GM20431 (cell line): ENCODE results near the gene EVA1C.
"Not testable (repeated sequence)": the region's sequence is repeated elsewhere in the genome, so short reads cannot be mapped to it uniquely, and the experiment has no call there.

Source experiments
- in situ Hi-C: fragments of 300-500 bp; cut with MseI, MboI; formaldehyde crosslinking; loops from one replicate; pipeline ENCODE4 v1.15.0; 2020; ENCODE audit warnings: low sequenced_read_pairs; ENCODE audit not compliant: unreplicated experiment

The EVA1C gene

DNA sequence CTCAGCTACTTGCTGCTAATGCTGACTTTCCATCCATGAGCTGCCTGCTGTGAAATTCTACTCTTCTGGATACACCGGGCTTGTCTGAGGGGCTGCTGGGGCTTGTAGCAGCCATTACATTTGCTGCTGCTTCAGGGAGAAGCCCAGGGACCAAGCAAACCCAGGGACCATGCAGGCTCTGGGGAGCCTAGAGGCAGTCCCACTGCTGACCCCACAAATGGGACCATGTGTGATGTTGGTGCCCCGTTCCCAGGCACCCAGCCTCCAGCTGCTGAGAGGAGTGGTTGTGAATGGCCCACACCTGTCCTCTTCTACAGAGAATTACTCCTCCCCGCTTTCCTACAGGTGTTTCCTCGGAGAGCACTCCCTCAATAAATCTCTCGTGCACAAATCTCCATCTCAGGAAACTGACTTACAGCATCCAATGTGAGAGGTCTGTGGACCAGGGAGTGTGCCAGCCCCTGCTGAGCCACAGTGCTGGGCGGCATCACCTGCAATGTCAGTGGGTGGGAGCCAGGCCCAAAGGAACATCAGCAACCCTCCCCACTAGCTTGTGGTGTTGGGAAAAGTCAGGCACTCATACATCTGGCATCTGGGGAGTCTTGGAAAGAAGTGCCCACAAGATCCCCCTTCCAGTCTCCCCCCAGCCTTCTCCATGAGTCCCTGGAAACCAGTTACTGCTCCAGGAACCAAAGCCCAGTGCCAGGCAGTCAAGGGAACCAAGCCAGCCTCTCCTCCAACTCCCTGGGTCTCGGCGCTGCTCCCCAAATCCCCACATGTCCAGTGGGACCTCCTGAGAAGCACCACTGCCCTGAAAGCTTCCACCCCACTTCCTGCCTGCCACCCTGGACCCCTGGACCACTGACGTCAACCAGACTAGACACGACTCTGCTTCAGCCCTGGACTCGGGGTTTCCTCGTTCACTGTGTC lies 107.7 kb downstream of the EVA1C start:
- in situ Hi-C loops, result no loop called here

DNA sequence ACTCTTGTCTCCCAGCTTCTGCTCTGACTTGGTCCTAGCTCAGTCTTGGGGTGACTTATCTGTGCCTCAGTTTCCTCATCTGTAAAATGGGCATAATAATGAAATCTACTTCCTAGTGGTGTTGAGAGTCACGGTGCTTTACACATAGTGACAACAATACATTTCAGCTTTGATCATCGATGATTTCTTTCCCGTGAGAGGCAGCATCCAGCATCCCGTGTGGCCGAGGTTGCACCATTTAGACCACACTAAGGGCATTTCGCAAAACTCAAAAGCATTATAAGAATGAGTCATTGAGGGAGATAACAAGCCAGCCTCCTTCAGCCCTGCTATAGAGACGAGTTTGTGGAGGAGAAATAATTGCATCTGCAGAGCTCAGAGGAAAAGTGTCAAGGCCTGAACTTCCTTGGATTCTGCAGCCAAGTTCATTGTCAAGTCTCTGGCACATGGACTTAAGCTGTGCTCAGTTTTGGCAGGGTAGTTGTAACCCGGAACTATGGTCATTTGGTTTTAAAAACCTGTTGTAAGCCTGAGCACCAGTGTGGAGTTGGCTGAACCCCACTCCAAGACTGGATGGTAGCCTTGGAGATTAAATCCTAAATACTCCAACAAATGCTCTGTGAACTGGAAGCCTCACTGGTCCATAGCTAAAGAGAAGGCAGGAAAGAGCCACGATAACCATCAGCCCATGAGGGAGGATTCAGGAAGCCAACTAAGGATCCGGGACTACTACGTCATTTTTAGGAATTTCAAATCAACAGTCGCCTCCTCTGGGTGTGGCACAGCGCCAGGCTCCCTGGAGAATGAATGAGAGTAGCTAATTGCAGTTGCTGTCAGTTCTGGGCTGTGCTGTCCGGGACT lies 108.6 kb downstream of the EVA1C start:
- in situ Hi-C loops, result no loop called here

DNA sequence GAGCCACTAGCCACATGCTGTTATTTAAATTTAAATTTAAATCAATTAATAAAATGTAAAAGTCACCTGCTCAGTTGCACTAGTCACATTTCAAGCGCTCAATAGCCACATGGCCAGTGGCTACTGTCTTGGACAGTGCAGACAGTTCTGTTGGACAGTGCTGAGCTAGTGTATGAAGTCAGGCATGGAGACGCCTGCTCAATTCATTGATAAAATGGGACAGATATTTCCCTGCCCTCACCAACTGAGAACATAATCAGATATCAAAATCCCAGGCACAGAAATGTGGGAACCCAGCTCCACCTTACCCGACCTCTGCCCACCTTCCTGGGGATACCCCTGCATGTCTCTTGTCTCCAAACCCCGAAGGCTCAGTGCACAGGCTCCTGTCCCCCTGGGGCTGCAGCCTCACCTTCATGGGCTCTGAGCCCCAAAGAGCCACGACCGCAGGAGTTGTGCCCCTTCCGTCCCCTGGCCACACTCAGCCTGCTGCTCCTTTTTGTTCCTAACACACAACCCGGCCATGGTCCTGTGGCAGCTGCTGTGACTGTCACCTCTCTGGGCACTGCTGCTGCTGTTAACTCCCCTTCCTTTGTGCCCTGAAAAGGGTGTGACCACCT lies 109.3 kb downstream of the EVA1C start:
- in situ Hi-C loops, result no loop called here

DNA sequence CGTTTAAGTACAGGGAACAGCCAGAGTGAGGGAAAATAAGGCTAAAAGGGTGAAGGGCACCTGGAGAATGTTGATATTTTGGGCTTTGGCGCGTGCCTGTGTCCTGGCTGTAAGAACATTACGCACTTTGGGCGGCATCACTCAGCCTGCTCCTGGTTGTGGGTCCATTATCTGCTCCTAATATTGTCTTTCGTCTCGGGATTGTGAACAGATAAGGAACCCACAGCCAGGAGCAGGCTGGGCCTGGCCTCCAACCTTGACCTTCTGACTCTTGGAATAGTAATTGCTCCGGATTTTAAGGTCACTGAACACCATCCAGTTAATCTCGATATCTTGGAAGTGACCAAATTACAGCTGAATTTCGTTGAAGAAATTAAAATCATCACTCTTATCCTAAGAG lies 111.0 kb downstream of the EVA1C start:
- in situ Hi-C loops, result no loop called here

DNA sequence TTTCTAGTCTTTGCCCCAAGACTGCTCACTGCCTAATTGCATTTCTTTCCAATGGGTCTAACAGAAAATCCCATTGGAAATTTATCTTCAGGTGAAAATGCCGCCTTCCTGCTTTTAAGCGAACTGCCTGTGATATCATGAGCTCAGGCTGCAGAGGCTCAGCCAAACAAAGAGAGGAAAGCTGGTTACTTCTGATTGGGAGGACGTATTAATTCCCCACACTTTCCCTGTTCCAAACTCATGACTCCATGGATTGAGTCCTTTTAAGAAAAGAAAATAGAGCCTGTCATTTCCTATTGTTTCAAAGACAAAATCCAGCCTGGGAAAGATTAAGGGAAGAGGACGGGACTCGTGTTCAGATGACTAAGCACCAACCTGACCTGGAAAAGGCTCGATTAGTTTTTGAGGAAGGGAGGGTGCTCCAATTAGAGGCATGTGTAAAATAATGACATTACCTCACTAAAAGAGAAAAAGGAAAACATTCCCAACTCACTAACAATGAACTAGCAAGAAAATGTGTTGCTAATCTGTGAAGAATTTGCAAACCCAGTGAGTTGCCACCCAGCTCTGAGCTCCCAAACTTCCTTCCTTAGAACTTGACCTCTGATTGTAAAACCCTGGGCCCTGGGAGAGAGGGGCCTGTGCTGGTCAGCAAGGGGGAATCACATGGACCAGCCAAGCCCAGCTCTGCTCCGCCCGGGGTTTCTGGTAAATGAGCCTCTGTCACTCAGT lies 111.6 kb downstream of the EVA1C start:
- in situ Hi-C loops, result no loop called here

DNA sequence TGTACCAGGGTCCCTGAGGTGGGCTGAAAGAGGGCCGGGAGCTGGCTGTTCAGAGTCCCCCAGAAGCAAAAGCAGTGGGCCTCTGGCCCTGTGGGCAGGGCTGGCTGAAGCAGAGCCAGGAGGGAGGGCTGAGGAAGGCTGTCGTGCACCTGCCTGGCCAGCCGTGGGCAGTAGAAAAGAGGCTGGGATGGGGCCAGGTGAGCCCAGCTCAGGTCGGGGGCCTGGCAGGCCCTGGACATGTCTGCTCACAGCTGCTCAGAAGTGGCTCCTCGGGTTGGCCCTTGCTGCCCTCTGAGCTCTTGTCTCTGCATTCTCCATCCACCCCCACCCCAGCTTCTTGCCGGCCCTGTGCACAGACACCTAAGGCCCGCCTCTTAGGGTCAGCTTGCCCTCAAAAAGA lies 112.8 kb downstream of the EVA1C start:
- in situ Hi-C loops, result no loop called here

DNA sequence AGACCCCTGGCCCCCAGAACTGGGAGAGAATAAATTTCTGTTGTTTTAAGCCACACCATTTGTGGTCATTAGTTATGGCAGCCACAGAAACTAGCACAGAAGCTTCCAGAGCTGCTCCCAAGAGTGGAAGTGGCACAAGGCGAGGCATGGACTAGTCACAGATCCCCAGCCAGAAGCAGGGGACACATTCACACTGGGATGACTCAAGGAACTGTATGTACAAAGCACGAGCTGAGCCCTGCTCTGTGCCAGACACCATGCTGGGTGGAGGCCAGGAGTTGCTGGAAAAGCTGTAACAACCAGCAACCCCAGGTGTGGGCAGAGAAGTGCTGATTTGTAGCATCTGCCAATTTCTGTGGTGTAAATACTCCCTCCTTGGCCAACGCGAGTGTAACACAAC lies 117.2 kb downstream of the EVA1C start:
- in situ Hi-C loops, result no loop called here

DNA sequence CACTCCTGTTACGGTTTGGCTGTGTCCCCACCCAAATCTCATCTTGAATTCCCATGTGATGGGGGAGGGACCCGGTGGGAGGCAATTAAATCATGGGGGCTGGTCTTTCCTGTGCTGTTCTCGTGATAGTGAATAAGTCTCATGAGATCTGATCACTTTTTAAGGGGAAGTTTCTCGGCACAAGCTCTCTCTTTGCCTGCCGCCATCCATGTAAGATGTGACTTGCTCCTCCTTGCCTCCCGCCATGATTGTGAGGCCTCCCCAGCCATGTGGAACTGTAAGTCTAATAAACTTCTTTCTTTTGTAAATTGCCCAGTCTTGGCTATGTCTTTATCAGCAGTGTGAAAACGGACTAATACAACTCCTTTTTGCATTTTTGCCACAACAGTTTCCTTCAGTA lies 118.3 kb downstream of the EVA1C start:
- in situ Hi-C loops, result not testable (repeated sequence)

DNA sequence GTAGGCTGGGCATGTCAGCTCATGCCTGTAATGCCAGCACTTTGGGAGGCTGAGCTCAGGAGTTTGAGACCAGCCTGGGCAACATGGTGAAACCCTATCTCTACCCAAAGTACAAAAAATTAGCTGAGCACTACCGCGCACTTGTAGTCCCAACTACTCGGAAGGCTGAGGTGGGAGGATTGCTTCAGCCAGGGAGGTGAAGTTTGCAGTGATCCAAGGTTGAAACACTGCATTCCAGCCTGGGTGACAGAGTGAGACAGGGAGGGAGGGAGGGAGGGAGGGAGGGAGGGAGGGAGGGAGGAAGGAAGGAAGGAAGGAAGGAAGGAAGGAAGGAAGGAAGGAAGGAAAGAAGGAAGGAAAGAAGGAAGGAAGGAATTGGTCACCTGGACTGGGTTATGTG lies 119.1 kb downstream of the EVA1C start:
- in situ Hi-C loops, result not testable (repeated sequence)

DNA sequence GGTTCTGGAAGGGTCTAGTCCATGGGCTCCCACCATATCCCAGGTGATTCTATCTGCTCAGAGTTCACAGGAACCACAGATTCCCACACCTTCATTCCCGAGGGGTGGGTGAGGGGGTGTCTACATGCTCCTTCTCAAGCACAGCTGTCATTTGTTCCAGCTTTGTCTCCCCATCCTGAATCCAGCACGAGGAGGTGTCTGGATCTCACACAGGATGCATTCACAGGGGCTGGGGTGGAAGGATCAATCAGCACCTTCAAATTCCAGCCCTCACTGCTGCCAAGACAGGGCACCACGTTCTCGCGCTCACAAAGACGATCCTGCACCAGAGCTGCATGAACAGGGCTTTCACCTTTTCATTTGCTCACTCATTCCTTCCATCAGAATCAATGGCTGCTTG lies 120.1 kb downstream of the EVA1C start:
- in situ Hi-C loops, result no loop called here

DNA sequence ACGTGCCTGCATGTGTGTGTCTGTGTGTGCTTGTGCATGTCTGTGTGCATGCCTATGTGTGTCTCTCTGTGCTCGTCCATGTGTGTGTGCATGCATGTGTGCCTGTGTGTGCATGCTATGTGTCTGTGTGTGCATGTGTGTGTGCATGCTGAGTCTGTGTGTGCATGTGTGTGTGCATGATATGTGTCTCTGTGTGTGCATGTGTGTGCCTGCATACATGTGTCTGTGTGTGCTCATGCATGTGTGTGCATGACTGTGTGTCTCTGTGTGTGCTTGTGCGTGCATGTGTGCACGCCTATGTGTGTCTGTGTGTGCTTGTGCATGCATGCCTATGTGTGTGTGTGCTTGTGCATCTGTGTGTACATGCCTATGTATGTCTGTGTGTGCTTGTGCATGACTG lies 120.5 kb downstream of the EVA1C start:
- in situ Hi-C loops, result no loop called here

DNA sequence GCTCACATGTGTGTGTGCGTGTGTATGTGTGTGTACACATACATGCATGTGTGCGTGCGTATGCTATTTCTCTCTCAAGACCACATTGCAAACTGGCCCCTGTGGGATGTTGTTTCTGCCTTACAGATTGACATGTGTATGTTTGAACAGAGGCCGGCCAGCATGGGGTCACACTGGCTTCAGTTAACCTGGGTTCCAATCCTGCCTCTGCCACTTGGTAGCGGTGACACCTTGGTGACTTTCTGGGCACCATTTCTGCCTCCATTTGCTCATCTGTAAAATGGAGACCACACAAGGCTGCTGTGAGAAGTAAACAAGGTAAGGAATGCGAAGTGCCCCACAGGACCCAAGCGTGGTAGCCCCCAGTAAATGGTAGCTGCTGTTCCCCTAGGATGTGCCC lies 121.1 kb downstream of the EVA1C start:
- in situ Hi-C loops, result no loop called here

DNA sequence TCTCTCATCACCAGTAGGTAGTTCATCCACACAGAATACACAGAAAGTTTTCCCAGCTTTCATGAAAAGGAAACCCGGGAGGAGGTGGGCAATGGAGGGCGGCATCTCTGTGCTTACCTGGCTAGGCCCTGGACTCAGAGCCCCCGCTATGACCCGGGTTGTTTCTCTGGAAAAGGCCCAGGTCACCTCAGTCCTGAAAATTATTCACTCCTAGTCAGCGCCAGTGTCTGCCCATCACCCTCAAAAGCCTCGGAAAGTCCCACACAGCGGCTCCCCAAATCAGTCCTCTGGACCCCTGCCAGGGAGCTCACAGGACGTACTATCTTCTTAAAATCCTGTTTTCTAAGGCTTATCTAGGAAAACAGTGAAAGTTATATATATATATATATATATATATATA lies 121.6 kb downstream of the EVA1C start:
- in situ Hi-C loops, result no loop called here

DNA sequence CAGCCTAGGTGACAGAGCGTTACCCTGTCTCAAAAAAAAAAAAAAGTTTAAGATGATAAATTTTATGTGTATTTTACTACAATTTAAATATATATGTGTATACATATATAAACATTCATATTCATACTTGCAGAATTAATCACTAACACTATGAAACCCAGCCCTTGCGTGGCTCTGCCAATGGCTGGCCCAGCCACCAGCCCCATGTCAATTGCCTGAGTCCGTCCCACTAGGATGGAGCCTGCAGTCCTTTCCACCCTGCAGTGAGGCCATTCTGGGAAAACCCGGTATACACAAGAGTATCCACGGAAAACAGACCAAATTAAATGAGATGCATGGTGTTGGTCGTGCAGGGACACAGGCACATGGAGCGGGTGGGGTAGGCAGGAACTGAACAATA lies 123.1 kb downstream of the EVA1C start:
- in situ Hi-C loops, result no loop called here

DNA sequence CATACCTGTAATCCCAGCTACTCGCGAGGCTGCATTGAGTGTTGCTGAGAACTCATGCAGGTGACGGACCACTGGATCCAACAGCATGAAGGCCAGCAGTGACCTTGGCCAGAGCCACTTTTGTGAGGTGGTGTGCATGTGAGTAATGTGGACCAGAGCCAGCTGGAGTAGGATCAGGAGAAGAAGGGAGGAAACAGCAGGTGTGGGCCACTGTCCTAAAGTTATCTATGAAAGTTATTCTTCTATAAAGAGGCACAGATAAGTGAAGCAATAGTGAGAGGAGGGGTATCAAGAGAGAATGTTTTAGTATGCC lies 125.0 kb downstream of the EVA1C start:
- in situ Hi-C loops, result no loop called here

DNA sequence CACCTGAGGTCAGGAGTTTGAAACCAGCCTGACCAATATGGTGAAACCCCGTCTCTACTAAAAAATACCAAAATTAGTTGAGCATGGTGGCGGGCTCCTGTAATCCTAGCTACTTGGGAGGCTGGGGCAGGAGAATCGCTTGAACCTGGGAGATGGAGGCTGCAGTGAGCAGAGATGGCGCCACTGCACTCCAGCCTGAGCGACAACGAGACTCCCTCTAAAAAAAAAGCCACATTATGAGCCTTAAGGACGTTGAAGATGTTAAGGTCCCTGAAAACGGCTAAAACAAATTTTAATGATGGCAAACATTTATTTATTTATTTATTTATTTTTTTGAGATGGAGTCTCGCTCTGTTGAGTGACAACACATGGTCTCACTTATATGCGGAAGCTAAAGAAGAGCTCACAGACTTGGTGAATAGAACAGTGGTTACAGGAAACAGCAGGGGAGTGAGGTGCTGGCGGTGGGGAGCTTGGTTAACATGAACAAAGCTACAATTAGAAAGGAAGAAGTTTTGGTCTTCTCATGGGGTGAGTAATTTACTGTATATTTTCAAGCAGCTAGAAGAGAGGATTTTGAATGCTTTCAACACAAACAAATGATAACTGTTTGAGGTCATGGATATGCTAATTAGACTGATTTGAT lies 125.8 kb downstream of the EVA1C start:
- in situ Hi-C loops, result no loop called here

DNA sequence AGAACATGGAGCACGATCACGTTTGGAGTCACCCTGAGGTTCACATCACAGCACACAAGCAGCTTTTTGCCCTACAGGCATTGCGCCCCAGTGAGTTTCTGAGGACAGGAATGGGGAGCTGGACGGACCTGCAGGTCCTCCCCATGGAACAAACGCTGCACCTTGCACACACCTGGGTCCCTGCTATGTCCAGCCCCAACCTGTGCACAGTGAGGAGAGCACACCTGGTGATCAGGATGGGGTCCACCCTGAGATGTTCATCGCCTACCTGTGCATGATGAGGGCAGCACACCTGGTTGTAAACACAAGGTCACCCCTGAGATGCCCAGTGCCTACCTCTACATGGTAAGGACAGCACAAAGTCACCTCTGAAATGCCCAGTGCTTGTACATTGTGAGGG lies 126.9 kb downstream of the EVA1C start:
- in situ Hi-C loops, result no loop called here

DNA sequence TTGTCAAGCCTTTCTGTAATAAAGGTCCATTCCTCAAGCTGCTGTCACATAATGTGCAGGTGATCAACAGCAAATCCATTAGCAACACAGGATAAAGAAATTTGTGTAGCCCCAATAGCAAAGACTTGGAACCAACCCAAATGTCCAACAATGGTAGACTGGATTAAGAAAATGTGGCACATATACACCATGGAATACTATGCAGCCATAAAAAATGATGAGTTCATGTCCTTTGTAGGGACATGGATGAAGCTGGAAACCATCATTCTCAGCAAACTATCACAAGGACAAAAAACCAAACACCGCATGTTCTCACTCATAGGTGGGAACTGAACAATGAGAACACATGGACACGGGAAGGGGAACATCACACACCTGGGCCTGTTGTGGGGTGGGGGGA lies 130.6 kb downstream of the EVA1C start:
- in situ Hi-C loops, result not testable (repeated sequence)

DNA sequence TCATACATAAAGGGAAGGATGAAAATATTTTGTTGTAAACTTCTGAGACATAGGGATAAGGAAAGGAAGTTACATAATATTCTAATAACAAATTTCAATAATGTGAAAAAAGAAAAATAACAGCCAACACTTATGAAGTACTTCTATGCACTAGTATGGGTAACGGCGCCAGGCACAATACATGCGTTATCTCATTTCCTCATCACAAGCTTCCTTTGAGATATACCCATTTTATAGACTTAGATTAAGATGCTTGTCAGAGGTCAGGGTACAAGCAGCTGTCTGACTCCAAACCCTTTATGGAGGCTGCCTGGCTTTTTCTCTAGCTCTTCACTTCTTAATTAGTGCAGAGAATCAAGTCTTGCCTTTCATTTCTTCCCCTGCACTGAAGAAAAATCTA lies 131.5 kb downstream of the EVA1C start:
- in situ Hi-C loops, result no loop called here

DNA sequence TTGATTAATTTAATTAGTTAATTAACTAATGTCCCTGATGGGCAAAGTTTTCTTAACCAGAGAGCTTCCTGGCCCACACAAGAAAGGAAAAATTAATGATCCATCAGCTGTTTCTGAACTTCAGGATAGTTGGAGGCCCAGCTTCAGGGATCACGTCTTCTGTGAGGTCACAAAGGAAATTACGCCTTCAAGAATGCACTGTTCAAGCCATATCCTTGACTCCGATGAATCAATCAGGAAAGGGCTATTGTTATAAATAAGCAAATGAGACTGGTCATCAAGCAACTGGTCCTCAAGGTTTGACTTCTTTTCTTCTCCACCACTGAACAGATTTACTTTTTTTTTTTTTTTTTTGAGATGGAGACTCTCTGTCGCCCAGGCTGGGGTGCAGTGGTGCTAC lies 132.2 kb downstream of the EVA1C start:
- in situ Hi-C loops, result no loop called here
